HFFc6 (cell line): ENCODE results near the gene GARIN5A. TPM values are rescaled to one million over a fixed set of nuclear protein-coding genes. Genes with fewer than 3 reads are reported as not detected.

Experiments used
- total RNA-seq, 6 experiments: library from RNA; stranded (reverse); fragmentation: NEBNext Ultra II Directional; extraction: Animal tissue kit (Norgen Biotek cat#: 25700); gene quantifications; 2 replicates in 1 of 6; 3 replicates in 5 of 6; pipeline ENCODE4 v1.2.3, GENCODE V29; 2021

The GARIN5A gene
- total RNA-seq, 6 experiments from 2014 or later: 0.16 to 1.5 (median 0.28) TPM; not detected in 1

Other genes with a start within 250 kb of the GARIN5A start
- gene KCNC3, start 147.5 kb downstream of the GARIN5A start, total RNA-seq: not detected
- under 1 TPM in 4 of 6 experiments, not detected in 2; 0.12 to 0.66 (median 0.41) TPM for gene NAPSA, start 111.2 kb downstream of the GARIN5A start, total RNA-seq
- 10 to 100 TPM; 66.6 to 76.0 (median 70.1) TPM for gene NR1H2, start 100.4 kb downstream of the GARIN5A start, total RNA-seq
- gene POLD1, start 92.5 kb downstream of the GARIN5A start, total RNA-seq: 10 to 100 TPM; 21.7 to 37.8 (median 33.7) TPM
- not detected for gene SPIB, start 57.9 kb downstream of the GARIN5A start, total RNA-seq
- gene MYBPC2, start 44.0 kb downstream of the GARIN5A start, total RNA-seq: not detected
- gene EMC10, start 341 bp downstream of the GARIN5A start, total RNA-seq: 100 to 1,000 TPM in 2 of 6 experiments, 10 to 100 TPM in 4; 49.1 to 113 (median 55.2) TPM
- 10 to 100 TPM; 62.7 to 86.3 (median 72.8) TPM for gene JOSD2, start 34.3 kb upstream of the GARIN5A start, total RNA-seq
- not detected for gene ASPDH, start 37.1 kb upstream of the GARIN5A start, total RNA-seq
- under 1 TPM; 0.07 to 0.14 (median 0.08) TPM for gene LRRC4B, start 91.6 kb upstream of the GARIN5A start, total RNA-seq
- not detected for gene SYT3, start 163.0 kb upstream of the GARIN5A start, total RNA-seq
- under 1 TPM in 3 of 6 experiments, not detected in 3; 0.64 to 0.94 (median 0.68) TPM for gene C19orf81, start 172.6 kb upstream of the GARIN5A start, total RNA-seq
- gene SHANK1, start 243.0 kb upstream of the GARIN5A start, total RNA-seq: 10 to 100 TPM in 4 of 6 experiments, 1 to 10 TPM in 2; 5.4 to 16.7 (median 14.7) TPM
- 100 to 1,000 TPM; 140 to 182 (median 164) TPM for gene CLEC11A, start 246.5 kb upstream of the GARIN5A start, total RNA-seq